Measurements from ENCODE around the gene TSPAN9.

TSPAN9 gene

DNA sequence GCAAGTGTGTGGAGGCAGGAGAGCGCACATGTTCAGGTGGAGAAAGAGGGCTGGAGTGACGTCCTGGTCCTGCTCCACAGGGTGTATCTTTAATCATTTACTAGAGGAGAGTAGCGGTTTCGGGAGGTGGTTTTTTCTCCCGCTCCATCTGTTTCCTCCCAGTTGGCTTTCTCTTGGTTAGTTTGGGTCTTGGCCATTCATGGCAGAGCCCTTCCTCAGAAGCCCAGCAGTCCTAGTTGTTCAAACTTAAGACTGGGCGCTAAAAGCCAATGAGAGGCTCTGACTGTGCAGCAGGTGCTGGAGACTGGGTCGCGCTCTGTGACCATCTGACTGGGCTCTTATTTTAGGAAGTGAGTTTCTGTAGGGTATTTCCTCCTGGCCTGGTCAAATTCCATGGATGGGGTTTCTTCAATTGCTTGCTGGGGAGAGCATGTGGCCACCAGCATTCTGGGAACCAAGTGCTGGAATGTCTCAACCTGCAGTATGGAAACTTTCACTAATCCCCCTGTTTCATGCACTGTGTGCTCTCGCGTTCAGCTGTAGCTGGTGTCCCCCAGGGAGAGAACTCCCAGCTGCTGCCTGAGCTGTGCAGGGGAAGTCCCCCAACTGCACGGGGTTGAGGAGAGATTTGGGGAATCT lies 27.4 kb upstream of the TSPAN9 start:
- Histone ChIP-seq H3K4me1 (peaks cover 12% of the 10 kb centered on the region), H2AFZ (no peak overlapping the region), H3K27me3 (ENCODE audit: control insufficient read depth, insufficient read depth, low read length) (no peaks in the 10 kb centered on the region), H3K9ac (no peak overlapping the region), H3K4me3 (ENCODE audit: low read depth, low read length) (no peak overlapping the region), H3K36me3 (ENCODE audit: control insufficient read depth, insufficient read depth, low read length) (no peaks in the 10 kb centered on the region), H3K79me2 (no peaks in the 10 kb centered on the region), H3K4me2 (ENCODE audit: low read length) (no peak overlapping the region), H3K9me3 (ENCODE audit: control insufficient read depth, low read length) (no peaks in the 10 kb centered on the region), H3K27ac (no peak overlapping the region)
- TF ChIP-seq, protein P1, sequence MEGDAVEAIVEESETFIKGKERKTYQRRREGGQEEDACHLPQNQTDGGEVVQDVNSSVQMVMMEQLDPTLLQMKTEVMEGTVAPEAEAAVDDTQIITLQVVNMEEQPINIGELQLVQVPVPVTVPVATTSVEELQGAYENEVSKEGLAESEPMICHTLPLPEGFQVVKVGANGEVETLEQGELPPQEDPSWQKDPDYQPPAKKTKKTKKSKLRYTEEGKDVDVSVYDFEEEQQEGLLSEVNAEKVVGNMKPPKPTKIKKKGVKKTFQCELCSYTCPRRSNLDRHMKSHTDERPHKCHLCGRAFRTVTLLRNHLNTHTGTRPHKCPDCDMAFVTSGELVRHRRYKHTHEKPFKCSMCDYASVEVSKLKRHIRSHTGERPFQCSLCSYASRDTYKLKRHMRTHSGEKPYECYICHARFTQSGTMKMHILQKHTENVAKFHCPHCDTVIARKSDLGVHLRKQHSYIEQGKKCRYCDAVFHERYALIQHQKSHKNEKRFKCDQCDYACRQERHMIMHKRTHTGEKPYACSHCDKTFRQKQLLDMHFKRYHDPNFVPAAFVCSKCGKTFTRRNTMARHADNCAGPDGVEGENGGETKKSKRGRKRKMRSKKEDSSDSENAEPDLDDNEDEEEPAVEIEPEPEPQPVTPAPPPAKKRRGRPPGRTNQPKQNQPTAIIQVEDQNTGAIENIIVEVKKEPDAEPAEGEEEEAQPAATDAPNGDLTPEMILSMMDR (IDR thresholded peaks at IDR 0.05): no peak

DNA sequence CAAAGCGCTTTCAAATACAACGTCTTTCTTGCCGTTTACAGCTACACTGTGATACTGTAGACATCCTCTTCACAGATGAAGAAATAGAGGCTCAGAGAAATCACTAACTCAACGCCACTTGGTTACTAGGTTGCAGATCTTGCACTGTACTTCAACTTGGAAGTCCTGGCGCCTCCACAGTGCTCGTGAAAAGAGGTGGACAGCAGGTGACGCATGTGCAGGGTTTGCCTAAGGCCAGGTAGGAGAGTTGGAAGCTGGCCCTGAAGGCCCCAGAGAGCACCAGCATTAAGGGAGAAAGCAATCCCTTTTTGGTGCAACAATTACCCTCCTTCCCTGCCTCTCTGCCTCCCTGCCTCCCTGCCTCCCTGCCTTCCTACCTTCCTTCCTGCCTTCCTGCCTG lies 22.8 kb upstream of the TSPAN9 start:
- Histone ChIP-seq H3K4me2 (ENCODE audit: low read length) (no peak overlapping the region), H3K27me3 (ENCODE audit: control insufficient read depth, insufficient read depth, low read length) (no peaks in the 10 kb centered on the region), H3K9me3 (ENCODE audit: control insufficient read depth, low read length) (no peaks in the 10 kb centered on the region), H3K9ac (no peak overlapping the region), H3K36me3 (ENCODE audit: control insufficient read depth, insufficient read depth, low read length) (no peaks in the 10 kb centered on the region), H3K4me1 (peaks cover 11% of the 10 kb centered on the region), H3K27ac (no peak overlapping the region), H3K4me3 (ENCODE audit: low read depth, low read length) (no peak overlapping the region), H3K79me2 (no peaks in the 10 kb centered on the region), H2AFZ (peak overlapping the region; percentile 23)
- TF ChIP-seq, protein P1 (IDR thresholded peaks at IDR 0.05): no peak

DNA sequence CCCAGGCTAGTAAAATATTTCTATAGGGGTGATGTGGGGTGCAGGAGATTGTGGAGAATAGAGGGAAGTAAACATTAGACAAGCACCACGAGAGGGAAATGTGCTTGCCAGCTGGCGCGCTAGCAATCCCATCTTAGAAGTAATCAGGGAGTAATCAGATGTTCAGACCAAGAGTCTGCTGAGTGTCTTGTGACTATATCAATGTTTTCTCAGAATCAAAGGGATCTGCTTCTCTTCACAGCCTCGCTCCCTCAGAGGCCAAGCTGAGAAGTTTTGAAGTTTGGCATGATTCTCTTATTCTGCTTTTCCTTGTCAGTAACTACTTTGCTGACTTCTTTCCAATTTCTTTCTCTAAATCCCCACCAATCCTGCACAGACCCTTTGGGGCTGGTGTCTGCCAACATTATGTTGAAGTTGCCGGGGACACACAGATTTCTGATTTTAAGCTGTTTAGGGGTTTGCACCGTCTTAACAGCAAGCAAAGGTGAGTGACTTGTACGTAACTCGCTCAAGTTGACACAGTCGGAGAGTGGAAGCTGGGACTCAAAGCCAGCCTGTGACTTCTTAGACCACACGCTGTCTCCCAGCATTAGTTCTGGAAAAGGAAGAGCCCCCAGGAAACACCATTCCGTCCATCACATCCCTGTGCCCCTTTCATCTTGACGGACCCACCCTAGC lies 22.0 kb upstream of the TSPAN9 start:
- Histone ChIP-seq H3K79me2 (no peaks in the 10 kb centered on the region), H3K4me1 (peaks cover 11% of the 10 kb centered on the region), H2AFZ (peak overlapping the region; percentile 23), H3K27ac (peak overlapping the region; percentile 33), H3K4me3 (ENCODE audit: low read depth, low read length) (no peak overlapping the region), H3K27me3 (ENCODE audit: control insufficient read depth, insufficient read depth, low read length) (no peaks in the 10 kb centered on the region), H3K9me3 (ENCODE audit: control insufficient read depth, low read length) (no peaks in the 10 kb centered on the region), H3K36me3 (ENCODE audit: control insufficient read depth, insufficient read depth, low read length) (no peaks in the 10 kb centered on the region), H3K9ac (no peak overlapping the region), H3K4me2 (ENCODE audit: low read length) (peak overlapping the region; percentile 47)
- TF ChIP-seq, protein P1 (IDR thresholded peaks at IDR 0.05): no peak

DNA sequence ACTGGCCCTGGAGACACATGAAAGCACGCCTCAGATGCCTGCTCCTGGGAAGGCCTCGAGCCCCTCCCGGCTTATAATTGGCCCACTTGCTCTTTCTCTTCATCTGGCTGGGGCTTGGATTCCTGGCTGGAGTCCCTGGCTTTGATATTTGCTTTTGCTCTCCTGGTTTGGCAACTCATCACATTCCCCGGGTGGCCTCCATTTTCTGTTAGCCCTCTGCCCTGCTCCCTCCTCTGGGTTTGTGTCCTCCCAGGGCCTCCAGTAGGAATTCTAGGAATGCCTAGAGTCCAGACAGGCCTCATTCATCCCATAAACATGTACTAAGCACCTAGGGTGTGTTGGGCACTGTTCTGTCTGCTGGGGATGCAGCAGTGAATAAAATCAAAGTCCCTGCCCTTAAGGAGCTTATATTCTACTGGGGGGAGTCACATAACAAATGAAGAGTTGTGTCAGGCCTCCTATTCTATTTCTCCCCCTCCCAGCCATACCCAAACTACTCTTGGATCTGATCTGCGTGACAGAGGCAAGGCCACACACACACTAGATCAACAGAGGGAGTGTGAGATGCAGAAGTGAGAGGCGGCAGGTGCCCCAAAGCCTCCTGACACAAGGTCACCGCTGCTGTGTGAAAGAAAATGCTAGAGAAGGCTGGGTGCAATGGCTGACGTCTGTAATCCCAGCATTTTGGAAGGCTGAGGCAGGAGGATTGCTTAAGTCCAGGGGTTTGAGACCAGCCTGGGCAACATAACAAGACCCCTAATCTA lies 21.3 kb upstream of the TSPAN9 start:
- no peaks in the 10 kb centered on the region for H3K27me3 ChIP-seq (ENCODE audit: control insufficient read depth, insufficient read depth, low read length)
- TF ChIP-seq, protein P1 (IDR thresholded peaks at IDR 0.05): no peak
- no peaks in the 10 kb centered on the region for H3K36me3 ChIP-seq (ENCODE audit: control insufficient read depth, insufficient read depth, low read length)
- H3K9me3 ChIP-seq (ENCODE audit: control insufficient read depth, low read length): no peaks in the 10 kb centered on the region
- H3K27ac ChIP-seq: no peak overlapping the region
- H3K9ac ChIP-seq: no peak overlapping the region
- H3K4me2 ChIP-seq (ENCODE audit: low read length): no peak overlapping the region
- no peak overlapping the region for H3K4me3 ChIP-seq (ENCODE audit: low read depth, low read length)
- H2AFZ ChIP-seq: peak overlapping the region; percentile 23
- peaks cover 17% of the 10 kb centered on the region for H3K4me1 ChIP-seq
- H3K79me2 ChIP-seq: no peaks in the 10 kb centered on the region
